Epithelial cell of esophagus (primary cell): ENCODE data around the gene PHACTR2.
A peak's percentile ranks its signal among the peaks of the same experiment; 100 is the strongest.

Experiments
- DNase-seq: peaks from one replicate; pipeline ENCODE4 v3.0.0; 2010; ENCODE audit warnings: low read depth
- H3K4me3 ChIP-seq: 2 replicates; pipeline ENCODE4 v1.5.1; 2011; ENCODE audit warnings: mild to moderate bottlenecking, low read length, control low read depth
- TF ChIP-seq, protein P1 (sequence below): IDR thresholded peaks from 2 replicates; pipeline ENCODE4 v1.5.1; 2011; ENCODE audit warnings: low read depth, mild to moderate bottlenecking, low read length, control low read depth, inconsistent platforms; ENCODE audit not compliant: insufficient read depth; ENCODE audit errors: missing control alignments

The PHACTR2 gene

GRCh38 chr6:143694560-143694959, 16.8 kb downstream of the PHACTR2 start:
- no peak overlapping the region for H3K4me3 ChIP-seq
- TF ChIP-seq, protein P1, sequence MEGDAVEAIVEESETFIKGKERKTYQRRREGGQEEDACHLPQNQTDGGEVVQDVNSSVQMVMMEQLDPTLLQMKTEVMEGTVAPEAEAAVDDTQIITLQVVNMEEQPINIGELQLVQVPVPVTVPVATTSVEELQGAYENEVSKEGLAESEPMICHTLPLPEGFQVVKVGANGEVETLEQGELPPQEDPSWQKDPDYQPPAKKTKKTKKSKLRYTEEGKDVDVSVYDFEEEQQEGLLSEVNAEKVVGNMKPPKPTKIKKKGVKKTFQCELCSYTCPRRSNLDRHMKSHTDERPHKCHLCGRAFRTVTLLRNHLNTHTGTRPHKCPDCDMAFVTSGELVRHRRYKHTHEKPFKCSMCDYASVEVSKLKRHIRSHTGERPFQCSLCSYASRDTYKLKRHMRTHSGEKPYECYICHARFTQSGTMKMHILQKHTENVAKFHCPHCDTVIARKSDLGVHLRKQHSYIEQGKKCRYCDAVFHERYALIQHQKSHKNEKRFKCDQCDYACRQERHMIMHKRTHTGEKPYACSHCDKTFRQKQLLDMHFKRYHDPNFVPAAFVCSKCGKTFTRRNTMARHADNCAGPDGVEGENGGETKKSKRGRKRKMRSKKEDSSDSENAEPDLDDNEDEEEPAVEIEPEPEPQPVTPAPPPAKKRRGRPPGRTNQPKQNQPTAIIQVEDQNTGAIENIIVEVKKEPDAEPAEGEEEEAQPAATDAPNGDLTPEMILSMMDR: no peak
- peak; percentile 71 for DNase-seq

- no peak overlapping the region for H3K4me3 ChIP-seq
- TF ChIP-seq, protein P1: no peak
- DNase-seq: no peak
These were observed 17.6 kb downstream of the PHACTR2 start for GRCh38 chr6:143695130-143695968.

- TF ChIP-seq, protein P1: no peak
- no peak overlapping the region for H3K4me3 ChIP-seq
- no peak for DNase-seq
These were observed 18.4 kb downstream of the PHACTR2 start for GRCh38 chr6:143695969-143696663.

DNA sequence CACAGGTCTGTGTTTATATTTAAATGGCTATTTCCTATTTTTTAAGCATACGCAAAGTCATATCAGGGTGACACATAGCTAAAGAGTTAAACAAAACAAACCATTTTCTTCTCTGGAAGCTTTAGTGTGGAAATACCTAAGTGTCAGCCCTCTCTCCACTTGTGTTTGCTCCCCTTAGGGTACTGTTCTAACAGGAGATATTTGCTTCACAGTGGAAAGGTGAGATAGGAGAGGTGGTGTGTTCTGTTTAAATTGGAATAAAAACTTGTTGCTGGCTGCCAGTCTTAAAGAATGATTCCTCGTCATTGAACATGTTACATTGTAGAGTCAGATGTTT, 18.9 kb downstream of the PHACTR2 start:
- H3K4me3 ChIP-seq: no peak overlapping the region
- TF ChIP-seq, protein P1: no peak
- no peak for DNase-seq

GRCh38 chr6:143697076-143697800, 19.5 kb downstream of the PHACTR2 start:
- DNase-seq: no peak
- TF ChIP-seq, protein P1: no peak

DNA sequence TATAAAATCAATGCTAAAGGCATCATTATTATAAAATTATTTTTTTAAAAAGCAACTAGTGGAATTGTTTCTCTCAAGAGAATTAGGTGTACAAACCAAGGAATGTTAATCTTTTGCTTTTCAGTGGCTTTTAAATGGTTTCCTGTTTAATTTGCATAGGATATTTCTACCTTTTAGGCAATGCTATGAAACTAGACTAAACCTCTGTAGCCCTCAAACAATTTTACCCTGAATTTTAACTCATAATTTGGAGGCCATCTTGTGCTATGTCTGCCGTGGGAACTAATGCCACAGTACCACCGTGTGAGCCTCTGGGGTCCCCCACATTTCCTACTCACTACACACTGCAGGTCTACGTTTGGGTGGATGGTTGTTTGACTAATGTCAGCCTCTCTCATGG, 20.6 kb downstream of the PHACTR2 start:
- TF ChIP-seq, protein P1: no peak
- DNase-seq: no peak
- H3K4me3 ChIP-seq: no peak overlapping the region

More at GRCh38 chr6:143697076-143697800, 19.5 kb downstream of the PHACTR2 start:
- no peak overlapping the region for H3K4me3 ChIP-seq
